HG02973 (cell line): Measurements from ENCODE around the gene TOPBP1.
"Not testable (repeated sequence)": the region's sequence is repeated elsewhere in the genome, so short reads cannot be mapped to it uniquely, and the experiment has no call there.

Experiments
- ATAC-seq: cut with Tn5 transposase; IDR thresholded peaks from one replicate; pipeline ENCODE4 v1.9.1; 2021; ENCODE audit warnings: moderate library complexity; ENCODE audit not compliant: unreplicated experiment

TOPBP1 gene

GRCh38 chr3:133573054-133573628 is 88.6 kb downstream of the TOPBP1 start:
- ATAC-seq: peak; percentile 68

- ATAC-seq: peak; percentile 22
Observed at GRCh38 chr3:133572158-133573053, 89.3 kb downstream of the TOPBP1 start.

- no peak for ATAC-seq
Observed at GRCh38 chr3:133570937-133571320, 90.8 kb downstream of the TOPBP1 start.

GRCh38 chr3:133570139-133570936 is 91.4 kb downstream of the TOPBP1 start:
- ATAC-seq: no peak

GRCh38 chr3:133568294-133569014 is 93.3 kb downstream of the TOPBP1 start:
- ATAC-seq: no peak

GRCh38 chr3:133563816-133564215 is 97.9 kb downstream of the TOPBP1 start:
- ATAC-seq: no peak

- no peak for ATAC-seq
Observed at GRCh38 chr3:133563186-133563591, 98.6 kb downstream of the TOPBP1 start.

- no peak for ATAC-seq
Observed at GRCh38 chr3:133562376-133562775, 99.4 kb downstream of the TOPBP1 start.

GRCh38 chr3:133561679-133562078 is 100.1 kb downstream of the TOPBP1 start:
- no peak for ATAC-seq

GRCh38 chr3:133551589-133551988 is 110.2 kb downstream of the TOPBP1 start:
- not testable (repeated sequence) for ATAC-seq
